Stomach smooth muscle (tissue), 2 donors: ENCODE measurements around the gene LGALS8.

Source experiments
- H3K27ac ChIP-seq: one replicate; pipeline ENCODE4 v1.7.0; 2013; ENCODE audit warnings: mild to moderate bottlenecking, low read length, inconsistent platforms
- H3K27me3 ChIP-seq, 2 donors: one replicate each; pipeline ENCODE4 v1.7.0; 2013; ENCODE audit warnings: low read length in 2 of 2; ENCODE audit not compliant: insufficient read depth in 2 of 2, control insufficient read depth in 1 of 2
- H3K36me3 ChIP-seq, 2 donors: one replicate each; pipeline ENCODE4 v1.7.0; 2013; ENCODE audit warnings: low read length in 2 of 2; ENCODE audit not compliant: control insufficient read depth in 2 of 2, insufficient read depth in 2 of 2
- H3K4me1 ChIP-seq: one replicate; pipeline ENCODE4 v1.7.0; 2013; ENCODE audit warnings: low read length; ENCODE audit not compliant: control insufficient read depth, insufficient read depth
- H3K4me3 ChIP-seq, 2 donors: one replicate each; pipeline ENCODE4 v1.7.0; 2013; ENCODE audit warnings: low read length in 2 of 2
- H3K9ac ChIP-seq, 2 donors: one replicate each; pipeline ENCODE4 v1.7.0; 2013; ENCODE audit warnings: low read length in 2 of 2, mild to moderate bottlenecking in 1 of 2
- H3K9me3 ChIP-seq, 2 donors: one replicate each; pipeline ENCODE4 v1.7.0; 2013; ENCODE audit warnings: low read length in 2 of 2; ENCODE audit not compliant: control insufficient read depth in 2 of 2
- donor health status: healthy.
- donor health status: Pancreatic carcinoma.

LGALS8 gene

DNA sequence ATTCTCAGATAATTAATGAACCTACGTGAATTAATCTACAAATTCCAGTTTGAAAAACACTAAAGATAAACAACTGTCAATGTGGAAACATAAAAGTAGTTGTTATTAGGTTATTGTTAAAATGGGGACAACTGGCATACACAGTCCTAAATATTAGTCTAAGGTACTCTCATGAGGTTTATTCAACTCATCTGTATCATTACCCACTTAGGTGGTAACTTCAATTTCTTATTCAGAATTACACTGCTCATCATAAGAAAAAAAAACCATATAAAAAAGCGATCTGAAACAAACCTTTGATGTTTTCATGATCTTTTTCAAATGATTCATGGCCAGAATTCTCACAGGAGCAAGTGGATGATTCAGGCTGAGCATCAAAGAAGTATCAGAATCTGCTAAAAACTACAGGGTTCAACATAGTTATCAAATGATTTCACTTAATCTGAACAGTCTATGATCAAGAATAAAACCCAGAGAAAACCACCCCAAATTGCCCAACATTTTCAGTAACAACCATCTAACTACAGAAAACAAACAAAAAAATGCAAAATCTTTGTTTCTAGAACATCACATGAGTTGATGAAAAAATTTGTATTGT lies 66.9 kb downstream of the LGALS8 start:
- Histone ChIP-seq H3K4me1 (no peaks in the 10 kb centered on the region), H3K27me3 (no peaks in the 10 kb centered on the region), H3K4me3 (no peak overlapping the region), H3K27ac (no peak overlapping the region), H3K9me3 (no peaks in the 10 kb centered on the region), H3K36me3 (peaks cover 13 to 15% of the 10 kb centered on the region in 2 donors), H3K9ac (no peak overlapping the region)

DNA sequence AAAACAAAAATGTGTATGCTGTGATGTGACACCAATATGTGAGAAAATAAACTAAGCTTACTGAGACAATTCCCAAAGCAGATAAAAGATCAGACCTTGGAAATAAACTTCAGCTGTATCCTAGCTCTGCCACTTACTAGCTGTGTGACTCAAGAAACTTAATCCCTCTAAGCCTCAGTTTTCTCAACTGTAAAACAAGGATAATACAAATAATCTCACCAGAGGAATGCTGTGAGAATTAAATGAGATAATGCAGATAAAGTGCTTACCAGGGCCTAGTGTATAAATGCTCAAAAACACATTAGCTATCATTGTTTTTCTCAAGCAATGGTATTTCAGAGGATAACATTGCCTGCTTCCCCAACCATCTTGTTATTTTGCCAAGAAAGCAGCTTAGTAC lies 78.4 kb downstream of the LGALS8 start:
- peaks cover 7 to 16% of the 10 kb centered on the region in 2 donors for H3K36me3 ChIP-seq
- H3K4me3 ChIP-seq: no peak overlapping the region
- H3K9me3 ChIP-seq: no peaks in the 10 kb centered on the region

More for the DNA sequence above, 78.4 kb downstream of the LGALS8 start:
- no peak overlapping the region for H3K27ac ChIP-seq
- H3K9ac ChIP-seq: no peak overlapping the region
- peaks cover 13% of the 10 kb centered on the region for H3K4me1 ChIP-seq
- no peaks in the 10 kb centered on the region for H3K27me3 ChIP-seq
